A673 (cell line): Measurements from ENCODE around the gene NR1I2. TPM values are rescaled to one million over a fixed set of nuclear protein-coding genes. Genes with fewer than 3 reads are reported as not detected.

Experiments
- BruUV-seq: library from RNA; stranded (reverse); fragments of 400-500 nt; replicated peaks from 2 replicates; lab custom pipeline; 2021; lab: Mats Ljungman, UMichigan
- CTCF ChIA-PET: fragments of 300-600 bp; sonication (Branson Sonifier 250); formaldehyde crosslinking; loops from one replicate; lab custom pipeline; 2022; ENCODE audit warnings: antibody characterized with exemption; lab: Charles Lee
- POLR2A ChIA-PET: fragments of 300-600 bp; sonication (Branson Sonifier 250); formaldehyde crosslinking; loops from one replicate; lab custom pipeline; 2022; ENCODE audit warnings: antibody characterized with exemption; ENCODE audit not compliant: low non-redundant PET; lab: Charles Lee
- DNase-seq: peaks from one replicate; pipeline ENCODE4 v3.0.0-alpha.2; 2015; ENCODE audit warnings: low spot score
- H3K27ac ChIP-seq: fragments of 200-600 bp; sonication (generic); 2 replicates; pipeline ENCODE4 v1.5.1; 2016; ENCODE audit warnings: mixed run types, low read depth, mild to moderate bottlenecking, mixed read lengths, antibody characterized with exemption, low read length; ENCODE audit not compliant: poor library complexity, severe bottlenecking
- H3K27me3 ChIP-seq: fragments of 200-600 bp; sonication (generic); replicated peaks from 2 replicates; pipeline ENCODE4 v1.6.1; 2017; ENCODE audit warnings: mixed run types, low read depth, mild to moderate bottlenecking, mixed read lengths, antibody characterized with exemption, low read length; ENCODE audit not compliant: insufficient read depth, poor library complexity
- H3K36me3 ChIP-seq: fragments of 200-600 bp; sonication (generic); 2 replicates; pipeline ENCODE4 v1.6.1; 2016; ENCODE audit warnings: mixed run types, mild to moderate bottlenecking, mixed read lengths, antibody characterized with exemption, low read length; ENCODE audit not compliant: insufficient read depth, poor library complexity, severe bottlenecking
- H3K4me1 ChIP-seq: fragments of 200-600 bp; sonication (generic); 2 replicates; pipeline ENCODE4 v1.6.1; 2017; ENCODE audit warnings: mixed run types, mild to moderate bottlenecking, mixed read lengths, antibody characterized with exemption, low read length; ENCODE audit not compliant: insufficient read depth, poor library complexity, severe bottlenecking
- H3K4me3 ChIP-seq: fragments of 200-600 bp; sonication (generic); 2 replicates; pipeline ENCODE4 v1.5.1; 2016; ENCODE audit warnings: low read depth, mixed run types, mild to moderate bottlenecking, mixed read lengths, low read length; ENCODE audit not compliant: poor library complexity, severe bottlenecking
- H3K9me3 ChIP-seq: fragments of 200-600 bp; sonication (generic); 2 replicates; pipeline ENCODE4 v1.6.1; 2016; ENCODE audit warnings: mixed run types, low read depth, mild to moderate bottlenecking, mixed read lengths, antibody characterized with exemption, low read length; ENCODE audit not compliant: poor library complexity, severe bottlenecking
- EZH2 ChIP-seq: fragments of 200-600 bp; sonication (generic); IDR thresholded peaks from 2 replicates; pipeline ENCODE4 v1.6.1; 2017; ENCODE audit warnings: borderline replicate concordance, low read depth, mild to moderate bottlenecking, mixed read lengths, antibody characterized with exemption, low read length; ENCODE audit not compliant: poor library complexity, severe bottlenecking
- intact Hi-C: fragments of 100-400 bp; cut with micrococcal nuclease; formaldehyde crosslinking; loops from one replicate; pipeline ENCODE4 v1.10.0; 2022; ENCODE audit not compliant: unreplicated experiment
- total RNA-seq: library from RNA; stranded (reverse); gene quantifications from 2 replicates; pipeline ENCODE4 v1.2.3, GENCODE V29; 2021
- TF ChIP-seq, protein P1 (sequence below): fragments of 300-800, 200-600 bp; sonication (generic); conservative IDR thresholded peaks from 2 replicates; pipeline ENCODE4 v1.5.1; 2017; ENCODE audit warnings: low read depth, mild to moderate bottlenecking, antibody characterized with exemption, low read length, moderate library complexity, mixed read lengths

Gene NR1I2
- total RNA-seq, 1 experiment from 2014 or later: not detected

DNA sequence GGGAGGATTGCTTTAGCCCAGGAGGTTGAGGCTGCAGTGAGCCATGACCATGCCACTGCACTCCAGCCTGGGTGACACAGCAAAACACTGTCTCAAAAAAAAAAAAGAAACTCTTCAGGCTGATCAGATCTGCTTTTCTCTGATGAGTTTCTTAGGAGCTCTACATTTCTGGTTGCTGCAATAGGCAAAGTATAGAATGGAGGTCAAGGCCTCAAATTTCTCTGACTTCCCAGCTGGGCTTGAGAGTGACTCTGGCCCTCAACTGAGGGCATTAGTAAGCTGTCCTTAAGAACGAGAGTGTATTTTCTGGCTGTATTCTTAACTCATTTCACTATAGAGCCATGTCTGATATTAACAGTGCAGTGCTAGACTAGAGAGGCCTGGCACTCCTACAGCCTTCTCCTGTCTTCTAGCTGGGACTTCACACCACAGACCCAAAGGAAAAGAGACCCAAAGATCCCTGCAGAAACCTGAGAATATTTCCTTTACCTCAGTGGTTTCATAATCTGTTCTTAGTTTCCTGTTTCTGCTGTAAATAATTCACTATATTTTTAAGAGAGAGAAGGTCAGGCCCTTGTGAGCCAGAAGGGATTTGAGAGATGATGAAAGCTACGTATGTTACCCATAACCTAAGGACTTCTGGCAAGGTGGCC lies 2.0 kb upstream of the NR1I2 start:
- Histone ChIP-seq H3K36me3 (no peaks in the 10 kb centered on the region), H3K4me3 (no peak overlapping the region), H3K27me3 (no peaks in the 10 kb centered on the region), H3K4me1 (no peaks in the 10 kb centered on the region), H3K27ac (no peak overlapping the region), H3K9me3 (no peaks in the 10 kb centered on the region)
- CTCF ChIA-PET: no interaction called here
- POLR2A ChIA-PET: no interaction called here
- no peak for DNase-seq
- no TSS peak for BruUV-seq
- no peak for TF ChIP-seq EZH2
- TF ChIP-seq, protein P1, sequence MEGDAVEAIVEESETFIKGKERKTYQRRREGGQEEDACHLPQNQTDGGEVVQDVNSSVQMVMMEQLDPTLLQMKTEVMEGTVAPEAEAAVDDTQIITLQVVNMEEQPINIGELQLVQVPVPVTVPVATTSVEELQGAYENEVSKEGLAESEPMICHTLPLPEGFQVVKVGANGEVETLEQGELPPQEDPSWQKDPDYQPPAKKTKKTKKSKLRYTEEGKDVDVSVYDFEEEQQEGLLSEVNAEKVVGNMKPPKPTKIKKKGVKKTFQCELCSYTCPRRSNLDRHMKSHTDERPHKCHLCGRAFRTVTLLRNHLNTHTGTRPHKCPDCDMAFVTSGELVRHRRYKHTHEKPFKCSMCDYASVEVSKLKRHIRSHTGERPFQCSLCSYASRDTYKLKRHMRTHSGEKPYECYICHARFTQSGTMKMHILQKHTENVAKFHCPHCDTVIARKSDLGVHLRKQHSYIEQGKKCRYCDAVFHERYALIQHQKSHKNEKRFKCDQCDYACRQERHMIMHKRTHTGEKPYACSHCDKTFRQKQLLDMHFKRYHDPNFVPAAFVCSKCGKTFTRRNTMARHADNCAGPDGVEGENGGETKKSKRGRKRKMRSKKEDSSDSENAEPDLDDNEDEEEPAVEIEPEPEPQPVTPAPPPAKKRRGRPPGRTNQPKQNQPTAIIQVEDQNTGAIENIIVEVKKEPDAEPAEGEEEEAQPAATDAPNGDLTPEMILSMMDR: no peak
- intact Hi-C loops: no loop called here

DNA sequence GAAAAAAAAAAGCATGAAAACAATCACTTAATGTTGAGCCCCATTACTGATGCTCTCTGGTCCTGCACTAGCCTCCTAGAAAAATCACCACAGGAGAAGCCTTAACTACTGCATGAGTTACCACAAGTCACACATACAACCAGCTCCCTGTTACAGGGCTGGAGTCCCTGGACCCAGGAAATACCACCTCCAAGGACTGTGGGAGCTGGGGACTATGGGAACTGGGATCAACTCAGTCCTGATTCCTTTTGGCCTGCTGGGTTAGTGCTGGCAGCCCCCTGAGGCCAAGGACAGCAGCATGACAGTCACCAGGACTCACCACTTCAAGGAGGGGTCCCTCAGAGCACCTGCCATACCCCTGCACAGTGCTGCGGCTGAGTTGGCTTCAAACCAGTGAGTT lies 559 bp downstream of the NR1I2 start:
- Histone ChIP-seq H3K4me3 (no peak overlapping the region), H3K4me1 (no peaks in the 10 kb centered on the region), H3K36me3 (no peaks in the 10 kb centered on the region), H3K27me3 (no peaks in the 10 kb centered on the region), H3K9me3 (no peaks in the 10 kb centered on the region), H3K27ac (no peak overlapping the region)
- TF ChIP-seq, protein P1: no peak
- TF ChIP-seq EZH2: no peak
- ChIA-PET CTCF (no interaction called here), POLR2A (no interaction called here)
- intact Hi-C loops: no loop called here
- DNase-seq: no peak
- BruUV-seq: no TSS peak

DNA sequence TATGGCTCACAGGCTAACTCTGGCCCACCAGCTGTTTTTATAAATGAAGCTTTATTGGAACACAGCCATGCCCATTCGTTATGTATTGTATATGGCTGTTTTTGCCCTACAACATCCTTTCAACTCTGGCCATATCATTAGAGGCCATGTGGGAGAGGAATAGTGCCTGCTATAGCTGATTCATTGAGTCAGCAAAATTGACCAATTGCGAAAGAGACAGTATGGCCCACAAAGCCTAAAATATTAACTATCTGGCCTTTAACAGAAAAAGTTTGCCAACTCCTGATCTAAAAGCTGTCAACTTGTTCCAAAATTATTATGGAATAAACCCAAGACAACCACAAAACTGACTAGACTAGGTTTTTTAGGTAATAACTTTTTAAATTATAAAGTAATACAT lies 1.4 kb downstream of the NR1I2 start:
- no peaks in the 10 kb centered on the region for H3K9me3 ChIP-seq
- TF ChIP-seq, protein P1: no peak
- TF ChIP-seq EZH2: no peak
- no TSS peak for BruUV-seq
- H3K27ac ChIP-seq: no peak overlapping the region
- H3K36me3 ChIP-seq: no peaks in the 10 kb centered on the region
- H3K27me3 ChIP-seq: no peaks in the 10 kb centered on the region
- ChIA-PET POLR2A (no interaction called here), CTCF (no interaction called here)
- no peaks in the 10 kb centered on the region for H3K4me1 ChIP-seq
- DNase-seq: no peak
- H3K4me3 ChIP-seq: no peak overlapping the region
- intact Hi-C loops: no loop called here
